CD4-positive, alpha-beta T cell (primary cell): Measurements from ENCODE around the gene CYSLTR1. TPM values are rescaled to one million over a fixed set of nuclear protein-coding genes. Genes with fewer than 3 reads are reported as not detected.
A peak's percentile ranks its signal among the peaks of the same experiment; 100 is the strongest.

Experiments
- ATAC-seq: fragments of 200-7000 bp; cut with Tn5 transposase; one replicate; pipeline ENCODE4 v1.10.0; 2022; ENCODE audit warnings: mild to moderate bottlenecking; ENCODE audit not compliant: poor library complexity
- CTCF ChIA-PET: fragments of 350-600 bp; sonication (Branson Sonifier 250); formaldehyde crosslinking; loops from one replicate; lab custom pipeline; 2021; ENCODE audit warnings: antibody characterized with exemption, inconsistent platforms; lab: Charles Lee
- POLR2A ChIA-PET: fragments of 350-600 bp; sonication (Branson Sonifier 250); formaldehyde crosslinking; loops from one replicate; lab custom pipeline; 2021; ENCODE audit warnings: antibody characterized with exemption, inconsistent platforms; lab: Charles Lee
- DNase-seq, 14 experiments: peaks; one replicate each; pipeline ENCODE4 v3.0.0-alpha.2; 2013 to 2020; ENCODE audit warnings: mixed read lengths in 2 of 14
- H3K27ac ChIP-seq, 2 donors: one replicate each; pipeline versions ENCODE4 v1.5.1 to v1.7.0; 2013; ENCODE audit warnings: low read length in 2 of 2, low read depth in 1 of 2, mild to moderate bottlenecking in 1 of 2
- H3K27me3 ChIP-seq, 2 experiments: 1 replicate in 1 of 2; 2 replicates in 1 of 2; pipeline versions ENCODE4 v1.6.1 to v1.7.0; 2013; ENCODE audit warnings: low read length in 2 of 2, control low read depth in 1 of 2, mild to moderate bottlenecking in 1 of 2, moderate library complexity in 1 of 2; ENCODE audit not compliant: insufficient read depth in 2 of 2, control insufficient read depth in 1 of 2
- H3K36me3 ChIP-seq: one replicate; pipeline ENCODE4 v1.6.1; 2013; ENCODE audit warnings: low read length, control low read depth; ENCODE audit not compliant: insufficient read depth
- H3K4me1 ChIP-seq: one replicate; pipeline ENCODE4 v1.6.1; 2013; ENCODE audit warnings: low read length, control low read depth; ENCODE audit not compliant: insufficient read depth
- H3K4me3 ChIP-seq: one replicate; pipeline ENCODE4 v1.5.1; 2013; ENCODE audit warnings: mild to moderate bottlenecking, low read length, moderate library complexity
- H3K9me3 ChIP-seq, 2 experiments: 1 replicate in 1 of 2; 2 replicates in 1 of 2; pipeline versions ENCODE4 v1.6.1 to v1.7.0; 2013; ENCODE audit warnings: low read length in 2 of 2, mild to moderate bottlenecking in 2 of 2, control low read depth in 1 of 2, moderate library complexity in 1 of 2; ENCODE audit not compliant: control insufficient read depth in 1 of 2, insufficient read depth in 1 of 2
- H3K27ac Mint-ChIP-seq: one replicate; pipeline ENCODE4 v1.8.0; 2020; ENCODE audit warnings: mixed read lengths
- H3K27me3 Mint-ChIP-seq: one replicate; pipeline ENCODE4 v1.8.0; 2021; ENCODE audit warnings: mixed read lengths
- H3K36me3 Mint-ChIP-seq: one replicate; pipeline ENCODE4 v1.8.0; 2021; ENCODE audit warnings: low read depth, mixed read lengths
- H3K4me1 Mint-ChIP-seq: one replicate; pipeline ENCODE4 v1.8.0; 2021; ENCODE audit warnings: low read depth, mixed read lengths
- H3K4me3 Mint-ChIP-seq: one replicate; pipeline ENCODE4 v1.8.0; 2020; ENCODE audit warnings: mild to moderate bottlenecking, mixed read lengths
- H3K9me3 Mint-ChIP-seq: one replicate; pipeline ENCODE4 v1.8.0; 2020; ENCODE audit warnings: mixed read lengths
- intact Hi-C, 2 experiments: fragments of 100-400 bp; cut with DNase I in 1 of 2; cut with micrococcal nuclease in 1 of 2; formaldehyde crosslinking; loops; one replicate each; pipeline versions ENCODE4 v1.15.1 to v1.9.0; 2023 to 2025; cut with DNase I, micrococcal nuclease
- total RNA-seq, 174 experiments: library from RNA in 2 of 174; stranded (reverse) in 2 of 174; gene quantifications; one replicate each; pipeline ENCODE4 v1.2.3 and lab custom pipeline; 2021 to 2026
- TF ChIP-seq, protein P1 (sequence below): fragments of 200-600 bp; IDR thresholded peaks from one replicate; pipeline ENCODE4 v1.8.0; 2022; ENCODE audit warnings: antibody characterized with exemption, mild to moderate bottlenecking

CYSLTR1 gene
- total RNA-seq, 2 experiments from 2014 or later, result 6.6 to 7.4 TPM

DNA sequence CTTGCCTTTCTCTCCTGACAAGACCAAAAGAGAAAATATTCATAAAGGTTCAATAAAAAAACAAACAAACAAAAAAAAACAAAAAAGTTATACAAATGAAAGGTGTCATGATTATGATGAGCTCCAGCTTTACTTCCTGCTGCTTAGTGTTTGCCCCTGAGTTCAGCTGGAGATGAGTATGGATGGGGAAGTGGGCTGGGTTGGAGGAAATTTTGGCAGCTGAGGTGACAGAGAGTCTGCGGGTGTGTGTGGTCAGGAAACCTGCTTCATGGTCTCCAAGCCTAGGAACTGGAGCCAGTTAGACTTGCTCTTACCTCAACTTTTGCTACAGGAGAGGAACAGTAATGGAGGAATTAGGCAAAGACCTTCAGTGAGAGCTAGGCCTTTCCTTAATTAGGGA, 4.3 kb upstream of the CYSLTR1 start:
- H3K36me3 ChIP-seq, result no peaks in the 10 kb centered on the region
- H3K27ac ChIP-seq, result peak overlapping the region in 1 of 2 donors; percentile 9
- intact Hi-C loops, result loop anchor here in 1 of 2 experiments (10.0 kb wide), 1 partner anchor 197 kb away; the partner anchor contains the start of gene TAF9B
- ChIA-PET CTCF (interaction anchor here (0.8 kb wide), 1 partner anchor 10 kb away, joined by 3 read pairs; no protein-coding TSS in a partner anchor), POLR2A (no interaction called here)
- no peaks in the 10 kb centered on the region for H3K9me3 ChIP-seq
- no peak overlapping the region for H3K4me3 ChIP-seq
- peaks cover 23% of the 10 kb centered on the region for H3K4me1 ChIP-seq
- H3K27me3 ChIP-seq, result no peaks in the 10 kb centered on the region
- Mint-ChIP-seq H3K4me1 (peaks cover 91% of the 10 kb centered on the region), H3K36me3 (no peaks in the 10 kb centered on the region), H3K4me3 (no peak overlapping the region), H3K27me3 (no peaks in the 10 kb centered on the region), H3K27ac (peak overlapping the region; percentile 77), H3K9me3 (peaks cover 4% of the 10 kb centered on the region)
- peak in 2 of 14 experiments; percentile 25 to 33 for DNase-seq
- ATAC-seq, result no peak
- TF ChIP-seq, protein P1, sequence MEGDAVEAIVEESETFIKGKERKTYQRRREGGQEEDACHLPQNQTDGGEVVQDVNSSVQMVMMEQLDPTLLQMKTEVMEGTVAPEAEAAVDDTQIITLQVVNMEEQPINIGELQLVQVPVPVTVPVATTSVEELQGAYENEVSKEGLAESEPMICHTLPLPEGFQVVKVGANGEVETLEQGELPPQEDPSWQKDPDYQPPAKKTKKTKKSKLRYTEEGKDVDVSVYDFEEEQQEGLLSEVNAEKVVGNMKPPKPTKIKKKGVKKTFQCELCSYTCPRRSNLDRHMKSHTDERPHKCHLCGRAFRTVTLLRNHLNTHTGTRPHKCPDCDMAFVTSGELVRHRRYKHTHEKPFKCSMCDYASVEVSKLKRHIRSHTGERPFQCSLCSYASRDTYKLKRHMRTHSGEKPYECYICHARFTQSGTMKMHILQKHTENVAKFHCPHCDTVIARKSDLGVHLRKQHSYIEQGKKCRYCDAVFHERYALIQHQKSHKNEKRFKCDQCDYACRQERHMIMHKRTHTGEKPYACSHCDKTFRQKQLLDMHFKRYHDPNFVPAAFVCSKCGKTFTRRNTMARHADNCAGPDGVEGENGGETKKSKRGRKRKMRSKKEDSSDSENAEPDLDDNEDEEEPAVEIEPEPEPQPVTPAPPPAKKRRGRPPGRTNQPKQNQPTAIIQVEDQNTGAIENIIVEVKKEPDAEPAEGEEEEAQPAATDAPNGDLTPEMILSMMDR, result no peak

DNA sequence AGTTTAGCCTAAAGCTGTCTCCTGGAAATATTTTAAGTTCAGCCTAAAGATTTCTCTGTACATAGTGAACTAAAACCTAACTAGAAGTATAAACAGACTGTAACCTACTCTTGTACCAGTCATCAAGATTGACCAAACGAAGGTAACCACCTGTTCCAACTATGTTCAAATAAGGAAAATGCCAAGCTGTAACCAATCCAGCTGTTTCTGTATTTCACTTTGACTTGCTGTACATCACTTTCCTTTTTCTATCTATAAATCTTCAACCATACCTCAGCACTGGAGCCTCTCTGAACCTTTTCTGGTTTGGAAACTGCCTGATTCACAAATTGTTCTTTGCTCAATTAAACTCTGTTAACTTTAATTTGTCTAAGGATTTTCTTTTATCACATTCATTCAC, 3.1 kb upstream of the CYSLTR1 start:
- ChIA-PET CTCF (interaction anchor here (0.6 kb wide), 1 partner anchor 94 kb away, joined by 3 read pairs; no protein-coding TSS in a partner anchor), POLR2A (interaction anchor here (0.7 kb wide), 1 partner anchor 8 kb away, joined by 4 read pairs; no protein-coding TSS in a partner anchor)
- Mint-ChIP-seq H3K27ac (peak overlapping the region; percentile 89), H3K4me3 (peak overlapping the region; percentile 7), H3K4me1 (peaks cover 83% of the 10 kb centered on the region), H3K27me3 (no peaks in the 10 kb centered on the region), H3K36me3 (no peaks in the 10 kb centered on the region), H3K9me3 (no peaks in the 10 kb centered on the region)
- H3K27me3 ChIP-seq, result no peaks in the 10 kb centered on the region
- H3K27ac ChIP-seq, result no peak overlapping the region
- H3K9me3 ChIP-seq, result no peaks in the 10 kb centered on the region
- ATAC-seq (no peak), DNase-seq (no peak)
- no peaks in the 10 kb centered on the region for H3K36me3 ChIP-seq
- H3K4me1 ChIP-seq, result peaks cover 23% of the 10 kb centered on the region
- no peak overlapping the region for H3K4me3 ChIP-seq
- intact Hi-C loops, result loop anchor here in 1 of 2 experiments (10.0 kb wide), 1 partner anchor 196 kb away; the partner anchor contains the start of gene TAF9B
- TF ChIP-seq, protein P1, result no peak

GRCh38 chrX:78330068-78330467, 2.7 kb upstream of the CYSLTR1 start:
- Mint-ChIP-seq H3K9me3 (no peaks in the 10 kb centered on the region), H3K36me3 (no peaks in the 10 kb centered on the region), H3K27ac (peak overlapping the region; percentile 89), H3K4me3 (peak overlapping the region; percentile 90), H3K4me1 (peaks cover 78% of the 10 kb centered on the region), H3K27me3 (no peaks in the 10 kb centered on the region)
- no peaks in the 10 kb centered on the region for H3K27me3 ChIP-seq
- peak overlapping the region in 1 of 2 donors; percentile 44 for H3K27ac ChIP-seq
- ATAC-seq (no peak), DNase-seq (no peak)
- no peaks in the 10 kb centered on the region for H3K9me3 ChIP-seq
- H3K4me3 ChIP-seq, result no peak overlapping the region
- H3K4me1 ChIP-seq, result peaks cover 23% of the 10 kb centered on the region
- CTCF ChIA-PET, result no interaction called here
- H3K36me3 ChIP-seq, result no peaks in the 10 kb centered on the region
- TF ChIP-seq, protein P1, result no peak
- intact Hi-C loops, result loop anchor here in 1 of 2 experiments (10.0 kb wide), 1 partner anchor 195 kb away; the partner anchor contains the start of gene TAF9B
- POLR2A ChIA-PET, result no interaction called here
